ENCODE data around the gene PCDH9. TPM values are rescaled to one million over a fixed set of nuclear protein-coding genes. Genes with fewer than 3 reads are reported as not detected.

PCDH9 gene
- total RNA-seq, 4 donors from 2014 or later: 5.7 to 12.9 (median 6.8) TPM

DNA sequence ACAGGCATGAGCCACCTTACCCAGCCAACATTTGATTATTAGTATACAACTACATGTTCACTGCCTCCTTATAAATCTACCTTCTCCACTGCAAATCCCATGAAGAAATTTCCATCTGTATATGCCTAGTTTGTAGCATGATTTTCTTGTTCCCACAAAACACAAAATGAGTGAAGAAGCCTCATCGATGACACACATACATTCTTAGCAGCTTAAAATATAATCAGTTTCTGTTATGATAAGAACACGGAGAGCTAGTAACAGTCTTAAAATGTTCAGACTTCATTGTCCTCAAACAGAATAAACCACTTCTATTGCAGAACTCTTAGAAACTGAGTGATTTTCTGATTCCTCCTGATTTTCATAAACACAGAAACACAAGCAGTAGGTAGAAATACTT lies 740.5 kb downstream of the PCDH9 start:
- DNase-seq (ENCODE audit: low spot score) (no peak), ATAC-seq (ENCODE audit: low FRiP score) (no peak)
- TF ChIP-seq, protein P1, sequence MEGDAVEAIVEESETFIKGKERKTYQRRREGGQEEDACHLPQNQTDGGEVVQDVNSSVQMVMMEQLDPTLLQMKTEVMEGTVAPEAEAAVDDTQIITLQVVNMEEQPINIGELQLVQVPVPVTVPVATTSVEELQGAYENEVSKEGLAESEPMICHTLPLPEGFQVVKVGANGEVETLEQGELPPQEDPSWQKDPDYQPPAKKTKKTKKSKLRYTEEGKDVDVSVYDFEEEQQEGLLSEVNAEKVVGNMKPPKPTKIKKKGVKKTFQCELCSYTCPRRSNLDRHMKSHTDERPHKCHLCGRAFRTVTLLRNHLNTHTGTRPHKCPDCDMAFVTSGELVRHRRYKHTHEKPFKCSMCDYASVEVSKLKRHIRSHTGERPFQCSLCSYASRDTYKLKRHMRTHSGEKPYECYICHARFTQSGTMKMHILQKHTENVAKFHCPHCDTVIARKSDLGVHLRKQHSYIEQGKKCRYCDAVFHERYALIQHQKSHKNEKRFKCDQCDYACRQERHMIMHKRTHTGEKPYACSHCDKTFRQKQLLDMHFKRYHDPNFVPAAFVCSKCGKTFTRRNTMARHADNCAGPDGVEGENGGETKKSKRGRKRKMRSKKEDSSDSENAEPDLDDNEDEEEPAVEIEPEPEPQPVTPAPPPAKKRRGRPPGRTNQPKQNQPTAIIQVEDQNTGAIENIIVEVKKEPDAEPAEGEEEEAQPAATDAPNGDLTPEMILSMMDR (IDR thresholded peaks at IDR 0.05): no peak

DNA sequence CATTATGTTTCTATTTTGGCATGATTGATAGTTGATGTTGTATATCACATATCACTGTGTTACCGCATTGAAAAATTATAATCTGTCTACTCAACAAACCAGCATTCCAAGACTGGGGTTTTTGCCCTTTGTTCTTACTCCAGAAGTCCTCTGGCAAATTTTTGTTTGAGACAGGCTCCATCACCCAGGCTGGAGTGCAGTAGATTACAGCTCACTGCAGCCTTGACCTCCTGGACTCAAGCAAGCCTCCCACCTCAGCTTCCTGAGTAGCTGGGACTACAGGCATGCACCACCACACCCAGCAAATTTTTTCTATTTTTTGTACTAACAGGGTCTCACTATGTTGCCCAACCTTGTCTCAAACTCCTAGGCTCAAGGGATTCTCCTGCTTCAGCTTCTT lies 741.0 kb downstream of the PCDH9 start:
- DNase-seq (ENCODE audit: low spot score) (no peak), ATAC-seq (ENCODE audit: low FRiP score) (no peak)
- TF ChIP-seq, protein P1 (IDR thresholded peaks at IDR 0.05): no peak

- ATAC-seq (ENCODE audit: low FRiP score) (no peak), DNase-seq (ENCODE audit: low spot score) (no peak)
- TF ChIP-seq, protein P1 (IDR thresholded peaks at IDR 0.05): no peak
Observed at GRCh38 chr13:66483712-66484111, 746.4 kb downstream of the PCDH9 start.

DNA sequence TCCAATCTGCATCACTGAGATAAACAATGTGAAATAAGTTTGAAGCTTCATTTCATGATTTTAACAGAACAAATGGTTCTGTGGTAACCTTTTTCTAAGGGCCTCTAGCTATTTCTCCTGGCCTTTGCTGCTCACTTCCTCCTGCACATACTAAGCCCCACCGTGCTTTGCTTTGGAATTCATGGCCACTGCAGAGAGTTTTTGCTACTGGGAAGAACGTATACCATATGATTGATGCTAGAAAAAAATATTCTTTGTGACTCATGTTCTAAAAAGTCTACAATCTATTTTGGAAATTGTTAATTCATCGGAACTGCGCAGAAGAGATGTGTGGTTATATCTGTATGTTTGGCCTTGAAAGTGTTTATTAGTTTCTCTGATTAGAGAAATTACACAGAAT lies 747.3 kb downstream of the PCDH9 start:
- DNase-seq (ENCODE audit: low spot score) (no peak), ATAC-seq (ENCODE audit: low FRiP score) (no peak)
- TF ChIP-seq, protein P1 (IDR thresholded peaks at IDR 0.05): no peak

DNA sequence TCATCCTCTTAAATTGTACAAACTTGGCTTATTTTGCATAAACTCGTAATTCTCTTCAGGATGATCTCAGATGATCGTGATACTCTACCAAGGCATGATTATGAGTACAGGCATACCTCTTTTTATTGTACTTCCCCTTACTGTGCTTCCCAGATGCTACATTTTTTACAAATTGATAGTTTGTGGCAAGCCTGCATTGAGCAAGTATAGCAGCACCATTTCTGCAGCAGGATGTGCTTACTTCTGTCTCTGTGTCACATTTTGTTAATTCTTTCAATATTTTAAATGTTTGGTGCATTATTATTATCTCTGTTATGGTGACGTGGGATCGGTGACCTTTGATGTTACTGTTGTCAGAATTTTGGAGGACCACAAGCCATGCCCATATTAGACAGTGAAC lies 752.3 kb downstream of the PCDH9 start:
- DNase-seq (ENCODE audit: low spot score) (no peak), ATAC-seq (ENCODE audit: low FRiP score) (no peak)
- TF ChIP-seq, protein P1 (IDR thresholded peaks at IDR 0.05): no peak

GRCh38 chr13:66475061-66475460 lies 755.1 kb downstream of the PCDH9 start:
- ATAC-seq (ENCODE audit: low FRiP score): no peak

GRCh38 chr13:66469745-66470144 lies 760.4 kb downstream of the PCDH9 start:
- DNase-seq (ENCODE audit: low spot score) (no peak), ATAC-seq (ENCODE audit: low FRiP score) (no peak)
- TF ChIP-seq, protein P1 (IDR thresholded peaks at IDR 0.05): no peak

More at GRCh38 chr13:66475061-66475460, 755.1 kb downstream of the PCDH9 start:
- no peak for DNase-seq (ENCODE audit: low spot score)
- TF ChIP-seq, protein P1 (IDR thresholded peaks at IDR 0.05): no peak

Data from omental fat pad (tissue), 4 donors.